ENCODE data around the gene LAG3.

The LAG3 gene

DNA sequence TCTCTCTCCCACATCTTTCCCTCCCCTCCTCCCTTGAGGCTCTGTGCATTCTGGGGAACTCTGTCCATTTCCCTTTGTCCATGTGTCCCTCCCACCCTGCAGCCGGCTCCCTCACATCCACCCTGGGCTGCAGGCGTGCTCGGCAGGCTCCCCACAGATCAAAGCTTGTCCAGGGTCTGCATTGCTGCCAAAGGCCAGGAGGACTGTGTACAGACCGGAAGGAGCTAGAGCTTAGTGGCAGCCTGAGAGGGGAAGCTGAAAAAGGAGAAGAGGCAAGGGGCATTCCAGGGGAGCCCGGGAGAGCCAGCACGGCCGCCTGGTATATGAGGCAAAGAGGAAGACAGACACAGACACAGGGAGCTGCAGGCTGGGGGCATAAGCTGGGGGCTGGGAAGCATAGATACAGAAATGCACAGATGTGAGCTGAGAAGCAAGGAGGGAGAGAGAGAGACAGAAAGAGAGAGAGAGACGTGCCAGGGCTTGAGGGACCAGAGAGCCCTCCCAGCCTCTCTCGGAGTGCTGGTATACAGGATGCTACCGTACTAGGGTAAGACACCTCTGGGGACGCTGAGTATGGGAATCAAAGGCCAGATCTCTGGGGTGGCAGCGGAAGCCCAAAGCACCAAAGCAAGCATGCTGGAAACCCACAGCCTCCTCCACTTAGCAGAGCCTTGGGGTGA is 20.3 kb downstream of the LAG3 start:
- no peak for DNase-seq
- TF ChIP-seq, protein P1, sequence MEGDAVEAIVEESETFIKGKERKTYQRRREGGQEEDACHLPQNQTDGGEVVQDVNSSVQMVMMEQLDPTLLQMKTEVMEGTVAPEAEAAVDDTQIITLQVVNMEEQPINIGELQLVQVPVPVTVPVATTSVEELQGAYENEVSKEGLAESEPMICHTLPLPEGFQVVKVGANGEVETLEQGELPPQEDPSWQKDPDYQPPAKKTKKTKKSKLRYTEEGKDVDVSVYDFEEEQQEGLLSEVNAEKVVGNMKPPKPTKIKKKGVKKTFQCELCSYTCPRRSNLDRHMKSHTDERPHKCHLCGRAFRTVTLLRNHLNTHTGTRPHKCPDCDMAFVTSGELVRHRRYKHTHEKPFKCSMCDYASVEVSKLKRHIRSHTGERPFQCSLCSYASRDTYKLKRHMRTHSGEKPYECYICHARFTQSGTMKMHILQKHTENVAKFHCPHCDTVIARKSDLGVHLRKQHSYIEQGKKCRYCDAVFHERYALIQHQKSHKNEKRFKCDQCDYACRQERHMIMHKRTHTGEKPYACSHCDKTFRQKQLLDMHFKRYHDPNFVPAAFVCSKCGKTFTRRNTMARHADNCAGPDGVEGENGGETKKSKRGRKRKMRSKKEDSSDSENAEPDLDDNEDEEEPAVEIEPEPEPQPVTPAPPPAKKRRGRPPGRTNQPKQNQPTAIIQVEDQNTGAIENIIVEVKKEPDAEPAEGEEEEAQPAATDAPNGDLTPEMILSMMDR (IDR thresholded peaks at IDR 0.05; ENCODE audit: low read depth, low read length, missing control alignments), result no peak
- in situ Hi-C loops (cut with HindIII; ENCODE audit: low pct_ligation_motif_present, low sequenced_read_pairs), result no loop called here
- H3K36me3 ChIP-seq (replicated peaks), result no peaks in the 10 kb centered on the region
- no peak overlapping the region for H3K4me3 ChIP-seq (ENCODE audit: low read depth, low read length)
- no peak overlapping the region for H3K27ac ChIP-seq
- H3K27me3 ChIP-seq (replicated peaks), result no peaks in the 10 kb centered on the region

DNA sequence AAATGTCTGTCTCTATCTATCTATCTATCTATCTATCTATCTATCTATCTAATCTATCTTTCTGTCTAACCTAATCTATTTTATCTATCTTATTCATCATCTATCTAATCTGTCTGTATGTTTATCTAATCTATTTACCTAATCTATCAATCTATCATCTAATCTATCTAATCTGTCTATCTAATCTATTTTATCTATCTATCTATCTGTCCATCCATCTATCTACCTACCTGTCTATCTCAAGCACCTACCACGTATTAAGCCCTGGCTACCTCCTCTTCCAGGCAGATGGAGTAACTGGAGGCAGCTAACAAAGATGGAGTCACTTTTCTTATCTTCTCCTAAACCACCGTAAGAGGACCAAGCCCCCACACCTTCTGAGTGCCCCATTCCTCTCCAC is 22.8 kb downstream of the LAG3 start:
- Histone ChIP-seq H3K27ac (no peak overlapping the region), H3K27me3 (replicated peaks) (no peaks in the 10 kb centered on the region), H3K4me3 (ENCODE audit: low read depth, low read length) (no peak overlapping the region), H3K36me3 (replicated peaks) (no peaks in the 10 kb centered on the region)
- no peak for DNase-seq
- in situ Hi-C loops (cut with HindIII; ENCODE audit: low pct_ligation_motif_present, low sequenced_read_pairs), result no loop called here
- TF ChIP-seq, protein P1 (IDR thresholded peaks at IDR 0.05; ENCODE audit: low read depth, low read length, missing control alignments), result no peak

DNA sequence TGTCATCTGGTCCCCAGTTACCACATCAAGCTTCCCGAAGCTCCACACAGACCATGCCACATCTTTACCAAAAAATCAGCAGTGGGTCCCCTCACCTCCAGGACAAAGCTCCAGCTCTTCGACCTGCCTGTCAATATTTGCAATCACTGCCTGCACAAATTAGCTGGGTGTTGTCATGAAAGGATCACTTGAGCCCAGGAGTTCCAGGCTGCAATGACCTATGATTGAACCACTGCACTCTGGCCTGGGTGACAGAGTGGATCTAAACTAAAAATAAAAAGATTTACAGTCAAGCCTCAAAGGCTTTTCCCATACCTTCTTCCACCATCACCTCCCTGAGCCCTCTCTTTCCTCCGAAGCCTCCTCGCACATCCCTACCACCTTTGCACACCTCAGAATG is 24.3 kb downstream of the LAG3 start:
- no peak overlapping the region for H3K4me3 ChIP-seq (ENCODE audit: low read depth, low read length)
- H3K36me3 ChIP-seq (replicated peaks), result no peaks in the 10 kb centered on the region

DNA sequence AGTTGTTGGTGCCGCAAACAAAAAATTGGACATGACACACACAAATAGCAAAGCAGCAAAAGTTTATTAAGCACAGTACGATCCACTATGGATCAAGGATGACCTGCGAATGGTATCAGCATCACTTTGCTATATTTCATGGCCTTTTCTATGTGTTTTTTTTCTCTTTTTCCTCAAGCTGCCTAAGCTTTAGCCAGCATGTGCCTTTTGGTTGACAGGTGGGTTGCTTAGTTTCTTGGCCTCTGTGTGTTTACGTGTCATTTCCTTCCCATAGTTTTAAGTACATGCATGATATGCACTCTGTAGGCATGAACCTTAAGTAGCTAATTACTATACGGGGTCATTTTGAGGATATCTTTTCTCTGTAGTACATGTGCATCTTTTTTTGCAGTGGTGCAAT is 26.8 kb downstream of the LAG3 start:
- in situ Hi-C loops (cut with HindIII; ENCODE audit: low pct_ligation_motif_present, low sequenced_read_pairs), result no loop called here
- TF ChIP-seq, protein P1 (IDR thresholded peaks at IDR 0.05; ENCODE audit: low read depth, low read length, missing control alignments), result no peak
- no peaks in the 10 kb centered on the region for H3K27me3 ChIP-seq (replicated peaks)
- no peak for DNase-seq
- H3K27ac ChIP-seq, result no peak overlapping the region
- no peak overlapping the region for H3K4me3 ChIP-seq (ENCODE audit: low read depth, low read length)
- H3K36me3 ChIP-seq (replicated peaks), result no peaks in the 10 kb centered on the region

More for the DNA sequence above, 24.3 kb downstream of the LAG3 start:
- DNase-seq, result no peak
- Histone ChIP-seq H3K27me3 (replicated peaks) (no peaks in the 10 kb centered on the region), H3K27ac (no peak overlapping the region)
- in situ Hi-C loops (cut with HindIII; ENCODE audit: low pct_ligation_motif_present, low sequenced_read_pairs), result no loop called here
- TF ChIP-seq, protein P1 (IDR thresholded peaks at IDR 0.05; ENCODE audit: low read depth, low read length, missing control alignments), result no peak

DNA sequence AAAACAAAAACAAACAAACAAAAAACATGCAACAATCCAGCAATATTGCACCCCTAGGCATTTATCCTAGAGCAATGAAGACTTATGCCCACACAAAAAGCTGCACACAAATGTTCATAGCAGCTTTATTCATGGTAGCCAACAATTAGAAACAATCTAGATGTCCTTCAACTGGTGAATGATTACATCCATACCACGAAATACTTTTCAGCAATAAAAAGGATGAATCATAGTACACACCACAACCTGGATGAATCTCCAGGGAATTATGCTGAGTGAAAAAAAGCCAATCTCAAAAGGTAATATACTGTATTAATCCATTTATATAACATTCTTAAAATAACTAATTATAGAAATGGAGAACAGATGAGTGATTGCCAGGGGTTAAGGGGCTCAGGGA is 34.9 kb downstream of the LAG3 start:
- Histone ChIP-seq H3K27ac (no peak overlapping the region), H3K27me3 (replicated peaks) (no peaks in the 10 kb centered on the region), H3K36me3 (replicated peaks) (no peaks in the 10 kb centered on the region), H3K4me3 (ENCODE audit: low read depth, low read length) (no peak overlapping the region)
- in situ Hi-C loops (cut with HindIII; ENCODE audit: low pct_ligation_motif_present, low sequenced_read_pairs), result no loop called here
- TF ChIP-seq, protein P1 (IDR thresholded peaks at IDR 0.05; ENCODE audit: low read depth, low read length, missing control alignments), result no peak
- DNase-seq, result no peak

DNA sequence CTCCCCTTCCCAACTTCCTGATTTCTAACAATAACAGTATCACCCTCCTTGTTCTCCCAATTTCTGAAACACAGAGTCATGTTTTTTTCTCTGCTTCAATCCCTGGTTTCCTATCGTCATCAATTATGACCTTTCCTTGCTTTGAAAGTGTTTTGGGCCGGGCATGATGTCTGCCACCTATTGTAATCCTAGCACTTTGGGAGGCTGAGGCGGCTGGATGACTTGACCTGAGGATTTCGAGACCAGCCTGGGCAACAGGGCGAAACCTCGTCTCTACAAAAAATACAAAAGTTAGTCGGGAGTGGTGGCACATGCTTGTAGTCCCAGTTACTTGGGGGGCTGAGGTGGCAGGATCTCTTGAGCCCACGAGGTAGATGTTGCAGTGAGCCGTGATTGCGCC is 36.7 kb downstream of the LAG3 start:
- TF ChIP-seq, protein P1 (IDR thresholded peaks at IDR 0.05; ENCODE audit: low read depth, low read length, missing control alignments), result no peak
- H3K27ac ChIP-seq, result no peak overlapping the region
- in situ Hi-C loops (cut with HindIII; ENCODE audit: low pct_ligation_motif_present, low sequenced_read_pairs), result no loop called here
- H3K36me3 ChIP-seq (replicated peaks), result no peaks in the 10 kb centered on the region
- H3K4me3 ChIP-seq (ENCODE audit: low read depth, low read length), result no peak overlapping the region
- no peak for DNase-seq
- H3K27me3 ChIP-seq (replicated peaks), result no peaks in the 10 kb centered on the region
